Brain microvascular endothelial cell (primary cell): ENCODE data around the gene CCDC184.
"Not testable (repeated sequence)": the region's sequence is repeated elsewhere in the genome, so short reads cannot be mapped to it uniquely, and the experiment has no call there.

Source experiments
- DNase-seq: peaks from one replicate; pipeline ENCODE4 v3.0.0-alpha.2; 2020
- H3K27ac ChIP-seq: fragments of 250-450 bp; sonication (Bioruptor Pico); 2 replicates; pipeline ENCODE4 v1.5.1; 2020; ENCODE audit warnings: mild to moderate bottlenecking, moderate library complexity
- H3K27me3 ChIP-seq: fragments of 250-450 bp; sonication (Bioruptor Pico); replicated peaks from 2 replicates; pipeline ENCODE4 v1.5.1; 2020; ENCODE audit warnings: mild to moderate bottlenecking
- H3K36me3 ChIP-seq: fragments of 250-450 bp; sonication (Bioruptor Pico); replicated peaks from 2 replicates; pipeline ENCODE4 v1.5.1; 2020; ENCODE audit warnings: mild to moderate bottlenecking
- H3K4me3 ChIP-seq: 2 replicates; pipeline ENCODE4 v1.5.1; 2011; ENCODE audit warnings: low read depth, mild to moderate bottlenecking, control low read depth, low read length, moderate library complexity
- in situ Hi-C: cut with HindIII; loops from 2 replicates; pipeline ENCODE4 v1.10.0; 2017; ENCODE audit warnings: low sequenced_read_pairs, low pct_ligation_motif_present
- TF ChIP-seq, protein P1 (sequence below): IDR thresholded peaks from 2 replicates; pipeline ENCODE4 v1.5.1; 2011; ENCODE audit warnings: low read depth, mild to moderate bottlenecking, moderate library complexity, low read length, control low read depth, inconsistent platforms; ENCODE audit errors: missing control alignments

The CCDC184 gene

DNA sequence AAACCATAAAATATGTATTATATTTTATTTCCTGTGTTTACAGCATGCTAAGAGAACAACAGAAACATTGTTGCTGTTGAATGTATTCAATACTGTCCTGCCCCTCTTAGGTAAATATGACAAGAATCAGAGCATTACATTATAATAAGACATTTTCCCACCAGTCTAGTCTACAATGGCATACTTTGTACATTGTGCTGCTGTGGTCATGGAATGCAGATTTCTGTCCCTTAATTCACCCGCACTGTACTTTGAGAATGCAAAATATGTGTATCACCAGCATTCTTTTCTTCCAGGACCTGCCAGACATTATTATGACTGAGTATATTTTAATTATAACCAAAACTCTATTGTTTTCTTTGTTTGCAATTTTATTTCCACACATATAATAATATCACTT, 36.2 kb downstream of the CCDC184 start:
- Histone ChIP-seq H3K36me3 (no peaks in the 10 kb centered on the region), H3K27ac (no peak overlapping the region), H3K27me3 (no peaks in the 10 kb centered on the region), H3K4me3 (no peak overlapping the region)
- in situ Hi-C loops = no loop called here
- TF ChIP-seq, protein P1, sequence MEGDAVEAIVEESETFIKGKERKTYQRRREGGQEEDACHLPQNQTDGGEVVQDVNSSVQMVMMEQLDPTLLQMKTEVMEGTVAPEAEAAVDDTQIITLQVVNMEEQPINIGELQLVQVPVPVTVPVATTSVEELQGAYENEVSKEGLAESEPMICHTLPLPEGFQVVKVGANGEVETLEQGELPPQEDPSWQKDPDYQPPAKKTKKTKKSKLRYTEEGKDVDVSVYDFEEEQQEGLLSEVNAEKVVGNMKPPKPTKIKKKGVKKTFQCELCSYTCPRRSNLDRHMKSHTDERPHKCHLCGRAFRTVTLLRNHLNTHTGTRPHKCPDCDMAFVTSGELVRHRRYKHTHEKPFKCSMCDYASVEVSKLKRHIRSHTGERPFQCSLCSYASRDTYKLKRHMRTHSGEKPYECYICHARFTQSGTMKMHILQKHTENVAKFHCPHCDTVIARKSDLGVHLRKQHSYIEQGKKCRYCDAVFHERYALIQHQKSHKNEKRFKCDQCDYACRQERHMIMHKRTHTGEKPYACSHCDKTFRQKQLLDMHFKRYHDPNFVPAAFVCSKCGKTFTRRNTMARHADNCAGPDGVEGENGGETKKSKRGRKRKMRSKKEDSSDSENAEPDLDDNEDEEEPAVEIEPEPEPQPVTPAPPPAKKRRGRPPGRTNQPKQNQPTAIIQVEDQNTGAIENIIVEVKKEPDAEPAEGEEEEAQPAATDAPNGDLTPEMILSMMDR = no peak
- DNase-seq = no peak

DNA sequence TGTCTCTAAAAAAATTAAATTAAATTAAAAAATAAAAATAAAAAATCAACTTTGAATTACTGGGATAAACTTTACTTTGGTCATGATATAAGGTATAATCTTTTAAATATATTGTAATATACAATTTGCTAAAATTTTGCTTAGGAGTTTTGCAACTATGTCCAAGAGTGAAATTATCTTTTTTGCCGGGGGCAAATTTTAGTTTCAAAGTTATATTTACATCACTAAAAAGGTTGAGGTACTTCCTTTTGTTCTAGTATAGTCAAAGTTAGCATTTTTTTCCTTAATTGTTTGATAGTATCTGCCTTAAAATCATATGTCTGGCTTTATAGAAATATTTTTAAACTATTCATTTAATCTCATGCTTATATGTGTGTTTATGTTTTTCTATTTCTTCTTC, 37.3 kb downstream of the CCDC184 start:
- no peak overlapping the region for H3K27ac ChIP-seq
- no peaks in the 10 kb centered on the region for H3K27me3 ChIP-seq
- H3K36me3 ChIP-seq = no peaks in the 10 kb centered on the region
- in situ Hi-C loops = no loop called here
- TF ChIP-seq, protein P1 = no peak
- no peak for DNase-seq
- no peak overlapping the region for H3K4me3 ChIP-seq

GRCh38 chr12:48221645-48222044, 38.2 kb downstream of the CCDC184 start:
- Histone ChIP-seq H3K36me3 (no peaks in the 10 kb centered on the region), H3K27ac (no peak overlapping the region), H3K27me3 (no peaks in the 10 kb centered on the region), H3K4me3 (no peak overlapping the region)
- TF ChIP-seq, protein P1 = no peak
- no peak for DNase-seq
- in situ Hi-C loops = no loop called here

- H3K4me3 ChIP-seq, in situ Hi-C loops, H3K27me3 ChIP-seq, DNase-seq, H3K27ac ChIP-seq, H3K36me3 ChIP-seq: not testable (repeated sequence)
These were observed 41.1 kb downstream of the CCDC184 start for GRCh38 chr12:48224533-48224932.

- H3K36me3 ChIP-seq, H3K27ac ChIP-seq, in situ Hi-C loops, H3K4me3 ChIP-seq, H3K27me3 ChIP-seq, DNase-seq: not testable (repeated sequence)
These were observed 47.9 kb downstream of the CCDC184 start for GRCh38 chr12:48231169-48231958.
